Panc1 (cell line): ENCODE data around the gene OR2T35. TPM values are rescaled to one million over a fixed set of nuclear protein-coding genes. Genes with fewer than 3 reads are reported as not detected.
"Not testable (repeated sequence)": the region's sequence is repeated elsewhere in the genome, so short reads cannot be mapped to it uniquely, and the experiment has no call there.

ENCODE experiments used
- ATAC-seq: fragments of 200-7000 bp; cut with Tn5 transposase; 2 replicates; pipeline ENCODE4 v1.9.1; 2020; ENCODE audit warnings: mild to moderate bottlenecking, moderate library complexity
- BruUV-seq: library from RNA; stranded (reverse); fragments of 400-500 nt; replicated peaks from 2 replicates; lab custom pipeline; 2021; lab: Mats Ljungman, UMichigan
- CTCF ChIA-PET: fragments of 300-600 bp; sonication (Branson Sonifier 250); formaldehyde crosslinking; loops from one replicate; lab custom pipeline; 2022; ENCODE audit warnings: antibody characterized with exemption; lab: Charles Lee
- POLR2A ChIA-PET: fragments of 300-600 bp; sonication (Branson Sonifier 250); formaldehyde crosslinking; loops from one replicate; lab custom pipeline; 2022; ENCODE audit warnings: antibody characterized with exemption; lab: Charles Lee
- DNase-seq: peaks from one replicate; pipeline ENCODE4 v3.0.0-alpha.2; 2010; ENCODE audit warnings: low read depth, low spot score
- H3K27ac ChIP-seq: 2 replicates; pipeline ENCODE4 v1.5.1; 2011; ENCODE audit warnings: mild to moderate bottlenecking, low read length, inconsistent platforms
- H3K27me3 ChIP-seq: fragments of 200-500 bp; sonication (Bioruptor generic); 2 replicates; pipeline ENCODE4 v1.6.0; 2014; ENCODE audit warnings: low read length, inconsistent platforms; ENCODE audit not compliant: control insufficient read depth, insufficient read depth
- H3K36me3 ChIP-seq: fragments of 200-500 bp; sonication (Bioruptor generic); 2 replicates; pipeline ENCODE4 v1.5.1; 2014; ENCODE audit warnings: inconsistent platforms, mild to moderate bottlenecking, low read length, moderate library complexity; ENCODE audit not compliant: control insufficient read depth, insufficient read depth
- H3K4me1 ChIP-seq: 2 replicates; pipeline ENCODE4 v1.5.1; 2011; ENCODE audit warnings: inconsistent platforms, mild to moderate bottlenecking, low read length, moderate library complexity; ENCODE audit not compliant: control insufficient read depth, insufficient read depth
- H3K4me3 ChIP-seq, 2 experiments: 2 replicates each; pipeline ENCODE4 v1.5.1; 2011 to 2012; ENCODE audit warnings: low read depth in 2 of 2, low read length in 2 of 2, mild to moderate bottlenecking in 2 of 2, inconsistent platforms in 1 of 2, moderate library complexity in 1 of 2
- H3K9me3 ChIP-seq: fragments of 200-500 bp; sonication (Bioruptor generic); 2 replicates; pipeline ENCODE4 v1.5.1; 2014; ENCODE audit warnings: low read depth, mild to moderate bottlenecking, inconsistent platforms, low read length, moderate library complexity; ENCODE audit not compliant: control insufficient read depth, insufficient read depth
- in situ Hi-C: cut with HindIII; loops from 2 replicates; pipeline ENCODE4 v1.10.0; 2016; ENCODE audit warnings: low sequenced_read_pairs, low pct_unique_long_range_greater_than_20kb
- intact Hi-C: fragments of 100-400 bp; cut with micrococcal nuclease; formaldehyde crosslinking; loops from one replicate; pipeline ENCODE4 v1.10.0; 2022; ENCODE audit not compliant: unreplicated experiment
- total RNA-seq: library from RNA; stranded (reverse); gene quantifications from one replicate; pipeline ENCODE4 v1.2.1, GENCODE V29; 2021; ENCODE audit not compliant: unreplicated experiment

Gene OR2T35
- total RNA-seq, 1 experiment from 2014 or later, result not detected

GRCh38 chr1:248642971-248643651 is 2.0 kb downstream of the OR2T35 start:
- DNase-seq, H3K27me3 ChIP-seq, intact Hi-C loops, ATAC-seq, H3K4me3 ChIP-seq, CTCF ChIA-PET, H3K27ac ChIP-seq, H3K4me1 ChIP-seq, BruUV-seq, H3K36me3 ChIP-seq, H3K9me3 ChIP-seq, POLR2A ChIA-PET, in situ Hi-C loops: not testable (repeated sequence)

- in situ Hi-C loops, H3K36me3 ChIP-seq, H3K4me1 ChIP-seq, DNase-seq, POLR2A ChIA-PET, BruUV-seq, ATAC-seq, CTCF ChIA-PET, H3K4me3 ChIP-seq, H3K9me3 ChIP-seq, H3K27me3 ChIP-seq, intact Hi-C loops, H3K27ac ChIP-seq: not testable (repeated sequence)
These were observed 3.5 kb downstream of the OR2T35 start for GRCh38 chr1:248641583-248641982.

GRCh38 chr1:248640906-248641305 is 4.2 kb downstream of the OR2T35 start:
- H3K27me3 ChIP-seq, H3K9me3 ChIP-seq, H3K4me1 ChIP-seq, intact Hi-C loops, CTCF ChIA-PET, POLR2A ChIA-PET, H3K27ac ChIP-seq, DNase-seq, H3K36me3 ChIP-seq, BruUV-seq, ATAC-seq, in situ Hi-C loops, H3K4me3 ChIP-seq: not testable (repeated sequence)

GRCh38 chr1:248639652-248640051 is 5.4 kb downstream of the OR2T35 start:
- CTCF ChIA-PET, in situ Hi-C loops: not testable (repeated sequence)

GRCh38 chr1:248636612-248637011 is 8.5 kb downstream of the OR2T35 start:
- H3K9me3 ChIP-seq, in situ Hi-C loops, intact Hi-C loops, CTCF ChIA-PET, H3K27ac ChIP-seq, DNase-seq, H3K4me3 ChIP-seq, POLR2A ChIA-PET, ATAC-seq, H3K27me3 ChIP-seq, BruUV-seq, H3K4me1 ChIP-seq, H3K36me3 ChIP-seq: not testable (repeated sequence)

More at GRCh38 chr1:248639652-248640051, 5.4 kb downstream of the OR2T35 start:
- H3K4me1 ChIP-seq, DNase-seq, H3K9me3 ChIP-seq, BruUV-seq, ATAC-seq, H3K27me3 ChIP-seq, POLR2A ChIA-PET, H3K27ac ChIP-seq, H3K36me3 ChIP-seq, H3K4me3 ChIP-seq, intact Hi-C loops: not testable (repeated sequence)

GRCh38 chr1:248634991-248635390 is 10.1 kb downstream of the OR2T35 start, which contains the start of gene OR2T11:
Gene OR2T11 (minus strand): TSS chr1:248635091. CDS start chr1:248627128, 7,963 bp downstream.
- H3K4me3 ChIP-seq, intact Hi-C loops, H3K9me3 ChIP-seq, BruUV-seq, H3K4me1 ChIP-seq, ATAC-seq, H3K27me3 ChIP-seq, H3K27ac ChIP-seq, CTCF ChIA-PET, in situ Hi-C loops, DNase-seq, POLR2A ChIA-PET, H3K36me3 ChIP-seq: not testable (repeated sequence)
